ENCODE results near the gene RAB11A.

DNA sequence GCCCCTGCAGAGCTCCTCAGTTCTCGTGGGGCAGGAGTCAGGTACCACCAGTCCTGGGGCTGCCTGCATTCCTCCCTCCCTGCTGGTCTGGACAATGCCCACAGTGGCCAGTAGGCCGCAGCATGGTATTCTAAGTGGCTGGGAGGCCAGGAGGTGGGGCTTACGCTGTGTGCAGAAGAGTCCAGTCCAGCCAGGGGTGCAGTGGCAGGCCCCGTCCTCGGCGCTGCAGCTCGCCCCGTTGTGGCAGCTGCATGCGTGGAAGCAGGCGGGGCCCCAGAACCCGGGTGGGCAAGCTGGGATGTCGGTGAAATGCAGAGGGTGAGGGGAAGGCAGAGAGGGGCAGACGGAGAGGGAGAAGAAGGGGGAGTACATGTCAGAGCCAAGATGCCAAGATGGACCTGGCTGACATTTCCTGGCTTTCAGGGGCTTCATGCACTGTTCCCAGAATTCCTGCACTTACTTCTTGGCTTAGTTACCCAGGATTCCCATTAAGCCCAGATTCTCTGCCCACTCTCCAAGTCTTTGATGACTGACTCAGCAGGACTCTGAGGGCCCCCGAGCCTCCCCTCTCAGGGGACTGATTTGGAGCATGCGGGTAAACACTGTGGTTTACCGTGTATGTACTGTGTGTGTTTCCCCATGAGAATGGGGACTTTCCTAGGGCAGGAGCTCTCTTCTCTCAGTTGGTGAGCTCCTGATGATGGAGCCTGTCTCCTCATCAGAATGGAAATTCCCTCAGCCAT, 47.5 kb downstream of the RAB11A start:
- TF ChIP-seq, protein P1, sequence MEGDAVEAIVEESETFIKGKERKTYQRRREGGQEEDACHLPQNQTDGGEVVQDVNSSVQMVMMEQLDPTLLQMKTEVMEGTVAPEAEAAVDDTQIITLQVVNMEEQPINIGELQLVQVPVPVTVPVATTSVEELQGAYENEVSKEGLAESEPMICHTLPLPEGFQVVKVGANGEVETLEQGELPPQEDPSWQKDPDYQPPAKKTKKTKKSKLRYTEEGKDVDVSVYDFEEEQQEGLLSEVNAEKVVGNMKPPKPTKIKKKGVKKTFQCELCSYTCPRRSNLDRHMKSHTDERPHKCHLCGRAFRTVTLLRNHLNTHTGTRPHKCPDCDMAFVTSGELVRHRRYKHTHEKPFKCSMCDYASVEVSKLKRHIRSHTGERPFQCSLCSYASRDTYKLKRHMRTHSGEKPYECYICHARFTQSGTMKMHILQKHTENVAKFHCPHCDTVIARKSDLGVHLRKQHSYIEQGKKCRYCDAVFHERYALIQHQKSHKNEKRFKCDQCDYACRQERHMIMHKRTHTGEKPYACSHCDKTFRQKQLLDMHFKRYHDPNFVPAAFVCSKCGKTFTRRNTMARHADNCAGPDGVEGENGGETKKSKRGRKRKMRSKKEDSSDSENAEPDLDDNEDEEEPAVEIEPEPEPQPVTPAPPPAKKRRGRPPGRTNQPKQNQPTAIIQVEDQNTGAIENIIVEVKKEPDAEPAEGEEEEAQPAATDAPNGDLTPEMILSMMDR (IDR thresholded peaks at IDR 0.05; ENCODE audit: poor library complexity), result peak; percentile 61
- TF ChIP-seq EZH2 (IDR thresholded peaks at IDR 0.05; ENCODE audit: borderline replicate concordance), result no peak

Measured in hepatocyte (in vitro differentiated cells).